ENCODE results near the gene MKKS. TPM values are rescaled to one million over a fixed set of nuclear protein-coding genes. Genes with fewer than 3 reads are reported as not detected.

Gene MKKS
- total and polyA plus RNA-seq, 7 experiments from 2014 or later: 4.5 to 38.6 (median 15.5) TPM

DNA sequence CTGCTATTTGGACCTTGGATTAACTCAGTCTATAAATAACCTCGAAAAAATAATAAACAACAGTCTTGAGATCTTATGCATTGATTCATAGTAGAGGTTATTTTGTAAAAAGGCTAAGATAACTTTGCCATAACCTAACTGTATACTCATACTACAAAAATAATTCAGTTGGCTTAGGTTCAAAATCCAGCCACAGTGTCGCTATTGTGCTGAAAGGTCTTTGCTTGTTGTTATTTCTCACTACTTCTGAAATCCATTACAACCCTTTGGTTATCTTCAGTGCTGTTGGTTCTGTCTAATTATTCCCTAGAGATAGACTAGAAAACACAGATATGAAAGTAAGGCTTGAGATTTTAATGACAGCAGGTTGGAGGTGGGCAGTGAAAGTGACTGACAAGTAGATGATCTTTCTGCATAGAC is 74.4 kb downstream of the MKKS start:
- H3K4me3 Mint-ChIP-seq: no peak overlapping the region
- ATAC-seq (no peak), DNase-seq (no peak)
- intact Hi-C loops (cut with micrococcal nuclease): loop anchor here in 1 of 2 donors (10.0 kb wide), 1 partner anchor 325 kb away; the partner anchor contains the start of gene ANKEF1
- H3K4me1 Mint-ChIP-seq: no peaks in the 10 kb centered on the region
- H3K36me3 ChIP-seq (ENCODE audit: control insufficient read depth in 2 of 3, insufficient read depth in 3 of 3, low read length in 3 of 3): no peaks in the 10 kb centered on the region
- no peaks in the 10 kb centered on the region for H3K9me3 ChIP-seq (ENCODE audit: control insufficient read depth in 2 of 3, low read length in 3 of 3)
- no peaks in the 10 kb centered on the region for H3K36me3 Mint-ChIP-seq
- peaks cover 5 to 14% (median 7%) of the 10 kb centered on the region in 5 donors for H3K27me3 Mint-ChIP-seq
- H3K9me3 Mint-ChIP-seq: peaks cover 0 to 2% (median 0%) of the 10 kb centered on the region in 11 donors
- no peak overlapping the region for H3K4me3 ChIP-seq (ENCODE audit: low read length)
- CTCF ChIA-PET: no interaction called here
- no peaks in the 10 kb centered on the region for H3K27me3 ChIP-seq (ENCODE audit: control insufficient read depth in 2 of 2, insufficient read depth in 2 of 2, low read length in 2 of 2)
- no peaks in the 10 kb centered on the region for H3K4me1 ChIP-seq (ENCODE audit: control insufficient read depth in 2 of 2, insufficient read depth in 2 of 2, low read length in 2 of 2)
- POLR2A ChIA-PET: no interaction called here
- H3K27ac Mint-ChIP-seq: no peak overlapping the region
- no peak overlapping the region for H3K27ac ChIP-seq (ENCODE audit: low read depth, low read length)

DNA sequence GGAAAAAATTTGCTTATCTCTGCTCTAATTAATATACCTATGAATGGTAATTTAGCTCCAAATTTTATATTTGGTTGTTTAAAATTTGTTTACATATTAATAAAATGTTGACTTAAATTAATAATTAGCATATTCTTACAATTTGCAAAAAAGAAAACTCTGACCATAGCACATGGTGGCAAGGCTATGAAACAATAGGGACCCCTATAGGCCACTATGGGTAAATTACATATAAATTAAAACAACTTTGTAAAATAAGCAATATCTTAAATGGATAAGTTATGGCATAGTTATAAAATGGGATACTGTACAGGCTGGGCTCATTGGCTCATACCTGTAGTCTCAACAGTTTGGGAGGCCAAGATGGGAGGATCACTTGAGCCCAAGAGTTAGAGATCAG is 76.0 kb downstream of the MKKS start:
- DNase-seq: no peak
- H3K36me3 ChIP-seq (ENCODE audit: control insufficient read depth in 2 of 3, insufficient read depth in 3 of 3, low read length in 3 of 3): no peaks in the 10 kb centered on the region
- H3K27ac ChIP-seq (ENCODE audit: low read depth, low read length): no peak overlapping the region
- H3K9me3 Mint-ChIP-seq: peaks cover 0 to 2% (median 0%) of the 10 kb centered on the region in 11 donors
- ChIA-PET CTCF (no interaction called here), POLR2A (no interaction called here)
- no peaks in the 10 kb centered on the region for H3K4me1 ChIP-seq (ENCODE audit: control insufficient read depth in 2 of 2, insufficient read depth in 2 of 2, low read length in 2 of 2)
- H3K27me3 ChIP-seq (ENCODE audit: control insufficient read depth in 2 of 2, insufficient read depth in 2 of 2, low read length in 2 of 2): no peaks in the 10 kb centered on the region
- ATAC-seq: no peak
- H3K27ac Mint-ChIP-seq: no peak overlapping the region
- no peaks in the 10 kb centered on the region for H3K9me3 ChIP-seq (ENCODE audit: control insufficient read depth in 2 of 3, low read length in 3 of 3)
- H3K36me3 Mint-ChIP-seq: no peaks in the 10 kb centered on the region
- no peak overlapping the region for H3K4me3 Mint-ChIP-seq
- H3K27me3 Mint-ChIP-seq: peaks cover 0 to 10% (median 5%) of the 10 kb centered on the region in 5 donors
- H3K4me1 Mint-ChIP-seq: peaks cover 0 to 4% (median 0%) of the 10 kb centered on the region in 7 donors
- intact Hi-C loops (cut with micrococcal nuclease): loop anchor here in 1 of 2 donors (10.0 kb wide), 1 partner anchor 323 kb away; the partner anchor contains the start of gene ANKEF1
- H3K4me3 ChIP-seq (ENCODE audit: low read length): no peak overlapping the region

DNA sequence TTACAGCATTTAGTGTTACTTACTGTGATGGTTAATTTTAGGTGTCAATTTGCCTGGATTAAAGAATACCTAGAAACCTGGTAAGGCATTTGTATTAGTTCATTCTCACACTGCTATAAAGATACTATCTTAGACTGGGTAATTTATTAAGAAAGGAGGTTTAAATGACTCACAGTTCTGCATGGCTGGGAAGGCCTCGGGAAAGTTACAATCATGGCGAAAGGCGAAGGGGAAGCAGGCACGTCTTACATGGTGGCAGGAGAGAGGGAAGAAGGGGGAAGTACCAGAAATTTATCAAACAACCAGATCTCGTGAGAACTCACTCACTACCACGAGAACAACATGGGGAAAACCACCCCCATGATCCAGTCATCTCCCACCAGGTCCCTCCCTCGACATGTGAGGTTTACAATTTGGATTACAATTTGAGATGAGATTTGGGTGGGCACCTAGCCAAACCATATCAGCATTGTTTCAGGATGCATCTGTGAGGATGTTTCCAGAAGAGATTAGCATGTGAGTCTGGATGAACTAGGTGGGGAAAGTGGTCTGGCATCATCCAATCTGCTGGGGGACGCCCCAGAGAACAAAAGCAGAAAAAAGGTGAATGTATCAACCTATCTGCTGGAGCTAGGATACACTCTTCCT is 76.8 kb downstream of the MKKS start:
- ChIA-PET POLR2A (no interaction called here), CTCF (no interaction called here)
- Mint-ChIP-seq H3K4me3 (no peak overlapping the region), H3K36me3 (no peaks in the 10 kb centered on the region), H3K27ac (no peak overlapping the region), H3K27me3 (peaks cover 0 to 9% (median 5%) of the 10 kb centered on the region in 5 donors), H3K9me3 (peaks cover 0 to 2% (median 0%) of the 10 kb centered on the region in 11 donors), H3K4me1 (peaks cover 0 to 9% (median 0%) of the 10 kb centered on the region in 7 donors)
- H3K36me3 ChIP-seq (ENCODE audit: control insufficient read depth in 2 of 3, insufficient read depth in 3 of 3, low read length in 3 of 3): no peaks in the 10 kb centered on the region
- H3K27me3 ChIP-seq (ENCODE audit: control insufficient read depth in 2 of 2, insufficient read depth in 2 of 2, low read length in 2 of 2): no peaks in the 10 kb centered on the region
- DNase-seq (no peak), ATAC-seq (no peak)
- H3K9me3 ChIP-seq (ENCODE audit: control insufficient read depth in 2 of 3, low read length in 3 of 3): no peaks in the 10 kb centered on the region
- no peaks in the 10 kb centered on the region for H3K4me1 ChIP-seq (ENCODE audit: control insufficient read depth in 2 of 2, insufficient read depth in 2 of 2, low read length in 2 of 2)
- intact Hi-C loops (cut with micrococcal nuclease): loop anchor here in 1 of 2 donors (10.0 kb wide), 1 partner anchor 322 kb away; the partner anchor contains the start of gene ANKEF1
- no peak overlapping the region for H3K4me3 ChIP-seq (ENCODE audit: low read length)
- H3K27ac ChIP-seq (ENCODE audit: low read depth, low read length): no peak overlapping the region

DNA sequence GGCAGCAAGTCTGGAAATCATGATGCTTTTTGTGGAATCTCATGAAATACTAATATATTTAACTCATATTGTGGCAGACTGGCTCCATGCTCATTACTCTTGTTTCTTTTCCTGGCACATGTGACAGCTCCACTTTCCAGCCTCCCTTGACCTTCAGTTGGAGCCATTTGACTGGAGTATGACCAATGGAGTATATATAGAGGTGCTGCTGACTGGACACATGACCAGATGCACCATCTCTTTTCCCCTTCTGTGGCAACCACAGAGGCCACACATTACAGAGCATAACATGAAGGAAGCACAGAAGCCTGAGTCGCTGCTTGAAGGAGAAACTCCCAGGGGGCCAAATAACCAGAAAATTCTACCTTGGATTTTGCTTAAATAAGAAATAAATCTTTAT is 77.4 kb downstream of the MKKS start:
- CTCF ChIA-PET: no interaction called here
- POLR2A ChIA-PET: no interaction called here
- Mint-ChIP-seq H3K36me3 (no peaks in the 10 kb centered on the region), H3K27me3 (peaks cover 0 to 8% (median 5%) of the 10 kb centered on the region in 5 donors), H3K4me3 (no peak overlapping the region), H3K9me3 (peaks cover 0 to 2% (median 0%) of the 10 kb centered on the region in 11 donors), H3K27ac (no peak overlapping the region), H3K4me1 (peaks cover 0 to 10% (median 0%) of the 10 kb centered on the region in 7 donors)
- Histone ChIP-seq H3K4me3 (ENCODE audit: low read length) (no peak overlapping the region), H3K4me1 (ENCODE audit: control insufficient read depth in 2 of 2, insufficient read depth in 2 of 2, low read length in 2 of 2) (no peaks in the 10 kb centered on the region), H3K9me3 (ENCODE audit: control insufficient read depth in 2 of 3, low read length in 3 of 3) (no peaks in the 10 kb centered on the region), H3K27ac (ENCODE audit: low read depth, low read length) (no peak overlapping the region), H3K36me3 (ENCODE audit: control insufficient read depth in 2 of 3, insufficient read depth in 3 of 3, low read length in 3 of 3) (no peaks in the 10 kb centered on the region), H3K27me3 (ENCODE audit: control insufficient read depth in 2 of 2, insufficient read depth in 2 of 2, low read length in 2 of 2) (no peaks in the 10 kb centered on the region)
- intact Hi-C loops (cut with micrococcal nuclease): loop anchor here in 1 of 2 donors (10.0 kb wide), 1 partner anchor 322 kb away; the partner anchor contains the start of gene ANKEF1
- ATAC-seq: no peak
- DNase-seq: no peak

DNA sequence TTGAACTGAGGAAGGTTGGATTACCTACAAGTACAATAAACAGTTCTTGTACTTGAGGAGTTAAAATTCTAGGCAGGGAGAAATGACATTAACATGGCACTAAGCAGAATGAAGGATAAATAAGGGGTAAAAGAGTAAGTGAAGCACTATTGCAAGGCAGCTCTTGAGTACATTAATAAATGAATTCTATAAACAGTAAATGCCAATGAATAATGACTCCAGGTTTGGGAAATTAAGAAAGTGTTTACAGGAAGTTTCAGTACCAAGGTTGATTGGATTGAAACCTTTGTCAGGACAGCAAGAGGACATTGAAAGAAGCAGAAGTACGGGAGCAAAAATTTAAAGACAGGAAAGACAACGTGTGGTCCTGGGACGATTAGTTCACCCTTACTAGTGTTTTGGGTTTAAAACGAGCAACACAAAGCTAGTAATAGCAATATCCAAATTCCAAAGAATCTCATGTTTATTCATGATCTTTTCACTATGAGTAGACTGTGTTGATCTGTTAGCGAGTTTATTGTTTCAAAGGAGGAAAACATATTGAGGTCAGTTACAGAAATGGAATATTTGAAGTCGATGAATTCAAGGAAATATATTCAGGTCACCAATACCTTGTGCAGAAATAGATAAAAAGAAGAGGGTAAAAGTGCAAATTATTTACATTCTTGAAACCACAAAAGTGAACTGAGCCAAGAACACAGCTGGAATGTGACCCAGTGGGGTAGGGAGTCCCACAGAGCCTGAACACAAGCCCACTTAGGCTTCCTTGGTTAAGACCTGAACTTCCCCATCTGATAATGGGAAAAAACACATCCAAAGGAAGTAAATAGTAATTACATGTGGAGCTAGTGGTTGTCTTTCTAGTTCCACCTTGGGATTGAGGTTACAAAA is 80.8 kb downstream of the MKKS start:
- Mint-ChIP-seq H3K27me3 (peaks cover 0 to 8% (median 0%) of the 10 kb centered on the region in 5 donors), H3K9me3 (peaks cover 0 to 5% (median 0%) of the 10 kb centered on the region in 11 donors), H3K4me1 (peaks cover 0 to 23% (median 4%) of the 10 kb centered on the region in 7 donors), H3K4me3 (no peak overlapping the region), H3K27ac (no peak overlapping the region), H3K36me3 (peaks cover 0 to 4% (median 0%) of the 10 kb centered on the region in 5 donors)
- CTCF ChIA-PET: no interaction called here
- Histone ChIP-seq H3K27me3 (ENCODE audit: control insufficient read depth in 2 of 2, insufficient read depth in 2 of 2, low read length in 2 of 2) (no peaks in the 10 kb centered on the region), H3K36me3 (ENCODE audit: control insufficient read depth in 2 of 3, insufficient read depth in 3 of 3, low read length in 3 of 3) (no peaks in the 10 kb centered on the region), H3K4me1 (ENCODE audit: control insufficient read depth in 2 of 2, insufficient read depth in 2 of 2, low read length in 2 of 2) (peaks cover 0 to 14% of the 10 kb centered on the region in 2 donors), H3K4me3 (ENCODE audit: low read length) (no peak overlapping the region), H3K9me3 (ENCODE audit: control insufficient read depth in 2 of 3, low read length in 3 of 3) (no peaks in the 10 kb centered on the region), H3K27ac (ENCODE audit: low read depth, low read length) (no peak overlapping the region)
- no peak for ATAC-seq
- intact Hi-C loops (cut with micrococcal nuclease): loop anchor here in 1 of 2 donors (10.0 kb wide), 1 partner anchor 318 kb away; the partner anchor contains the start of gene ANKEF1
- DNase-seq: no peak
- POLR2A ChIA-PET: no interaction called here

Data from naive thymus-derived CD4-positive, alpha-beta T cell (primary cell).